Measurements from ENCODE around the gene MAGEB1.

Gene MAGEB1, protein sequence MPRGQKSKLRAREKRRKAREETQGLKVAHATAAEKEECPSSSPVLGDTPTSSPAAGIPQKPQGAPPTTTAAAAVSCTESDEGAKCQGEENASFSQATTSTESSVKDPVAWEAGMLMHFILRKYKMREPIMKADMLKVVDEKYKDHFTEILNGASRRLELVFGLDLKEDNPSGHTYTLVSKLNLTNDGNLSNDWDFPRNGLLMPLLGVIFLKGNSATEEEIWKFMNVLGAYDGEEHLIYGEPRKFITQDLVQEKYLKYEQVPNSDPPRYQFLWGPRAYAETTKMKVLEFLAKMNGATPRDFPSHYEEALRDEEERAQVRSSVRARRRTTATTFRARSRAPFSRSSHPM

DNA sequence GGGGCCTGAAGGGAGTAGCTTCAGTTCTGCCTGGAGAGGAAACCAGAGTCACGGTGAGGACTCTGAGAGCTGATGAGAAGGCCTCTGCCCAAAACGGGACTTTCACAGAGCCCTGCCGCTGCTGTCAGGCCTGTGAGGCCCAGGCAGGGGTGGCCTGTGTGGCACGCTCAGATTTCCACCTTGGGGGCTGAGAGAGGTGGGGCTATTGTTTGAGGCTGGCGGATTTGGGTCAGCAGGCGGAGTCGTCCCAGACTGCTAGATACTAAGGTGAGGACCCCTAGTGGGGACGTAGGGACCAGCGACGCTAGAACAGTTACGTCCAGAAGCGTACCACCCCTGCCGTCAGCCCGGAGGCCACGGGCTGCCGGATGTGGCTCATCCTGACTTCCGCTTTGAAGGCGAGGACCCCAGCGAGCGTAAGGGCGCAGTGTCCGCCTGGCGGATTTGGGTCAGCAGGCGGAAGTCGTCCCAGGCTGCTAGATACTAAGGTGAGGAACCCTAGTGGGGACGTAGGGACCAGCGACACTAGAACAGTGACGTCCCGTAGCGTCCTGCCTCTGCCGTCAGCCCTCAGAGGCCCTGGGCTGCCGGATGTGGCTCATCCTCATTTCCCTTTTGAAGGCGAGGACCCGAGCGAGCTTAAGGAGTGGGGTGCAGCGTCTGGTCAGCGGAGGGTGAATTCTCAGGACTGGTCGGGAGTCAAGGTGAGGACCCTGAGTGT lies at the start of gene MAGEB1:
Gene MAGEB1 (plus strand): TSS at position 378 of the 721 bp plus-strand sequence. CDS start 3,348 bp downstream, outside the sequence.
- no peak for DNase-seq (ENCODE audit: low read depth)

DNA sequence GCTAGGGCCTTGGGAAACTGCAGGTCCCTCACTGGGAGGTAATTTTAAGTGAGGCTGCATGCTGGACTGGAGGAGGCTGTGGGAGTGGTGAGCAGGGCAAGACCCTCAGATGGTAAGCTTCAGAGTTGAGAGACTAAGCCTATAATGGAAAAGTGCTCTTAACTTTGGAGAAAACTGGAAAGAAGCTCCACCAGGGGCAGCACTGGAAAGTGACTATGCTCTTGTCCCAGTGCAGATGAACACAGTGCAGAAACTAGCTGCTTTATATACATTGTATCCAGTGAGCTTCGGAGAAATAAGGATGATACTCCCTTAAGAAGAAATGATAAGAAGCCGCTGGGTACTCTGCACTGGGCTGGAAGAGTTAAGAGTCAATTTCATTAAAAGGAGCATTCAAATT lies 34.8 kb upstream of the MAGEB1 start:
- DNase-seq (ENCODE audit: low read depth): no peak

DNA sequence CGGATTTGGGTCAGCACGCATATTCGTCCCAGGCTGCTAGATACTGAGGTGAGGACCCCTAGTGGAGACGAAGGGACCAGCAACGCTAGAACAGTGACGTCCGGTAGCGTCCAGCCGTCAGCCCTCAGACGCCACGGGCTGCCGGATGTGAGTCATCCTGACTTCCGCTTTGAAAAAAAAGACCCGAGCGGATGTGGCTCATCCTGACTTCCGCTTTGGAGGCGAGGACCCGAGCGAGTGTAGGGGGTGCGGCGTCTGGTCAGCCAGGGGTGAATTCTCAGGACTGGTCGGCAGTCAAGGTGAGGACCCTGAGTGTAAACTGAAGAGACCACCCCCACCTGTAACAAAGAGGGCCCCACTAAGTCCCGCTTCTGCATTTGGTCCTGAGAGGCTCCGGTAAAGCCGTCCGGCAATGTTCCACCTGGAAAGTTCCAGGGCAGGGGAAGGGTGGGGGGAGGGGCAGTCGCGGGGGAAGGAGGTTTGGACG lies 31.5 kb upstream of the MAGEB1 start, which contains the start of gene MAGEB2:
Gene MAGEB2 (plus strand): TSS at position 207 of the 487 bp plus-strand sequence. CDS start 3,018 bp downstream, outside the sequence.
- no peak for DNase-seq (ENCODE audit: low read depth)

DNA sequence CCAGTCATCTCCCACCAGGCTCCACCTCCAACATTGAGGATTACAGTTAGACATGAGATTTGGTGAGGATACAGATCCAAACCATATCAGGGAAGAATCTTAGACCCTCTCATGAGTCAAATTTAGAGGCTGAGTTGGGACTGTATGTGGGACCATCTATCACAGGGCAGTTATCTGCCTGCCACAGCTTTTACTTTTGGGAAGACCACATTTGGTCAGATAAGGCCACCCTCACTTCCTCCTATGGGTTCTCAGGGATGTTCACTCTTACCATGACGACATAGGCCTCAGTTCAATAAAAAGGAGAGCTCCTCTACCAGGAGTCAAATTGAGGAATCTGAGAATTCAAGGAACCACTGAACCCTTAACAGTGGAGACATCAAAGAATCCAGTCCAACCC lies 29.5 kb upstream of the MAGEB1 start:
- no peak for DNase-seq (ENCODE audit: low read depth)

DNA sequence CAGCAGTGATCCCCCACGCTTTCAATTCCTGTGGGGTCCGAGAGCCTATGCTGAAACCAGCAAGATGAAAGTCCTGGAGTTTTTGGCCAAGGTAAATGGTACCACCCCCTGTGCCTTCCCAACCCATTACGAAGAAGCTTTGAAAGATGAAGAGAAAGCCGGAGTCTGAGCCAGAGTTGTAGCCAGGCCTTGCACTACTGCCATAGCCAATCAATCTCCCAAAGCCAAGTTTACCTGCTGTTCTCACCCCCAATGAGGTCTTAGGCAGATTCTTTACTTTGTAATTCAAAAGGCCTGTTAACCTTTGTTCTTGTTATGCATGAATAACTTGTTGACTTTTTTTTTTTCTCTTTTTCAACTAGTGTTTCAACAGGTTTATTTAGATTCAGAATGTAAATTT lies 27.6 kb upstream of the MAGEB1 start:
- DNase-seq (ENCODE audit: low read depth): no peak

DNA sequence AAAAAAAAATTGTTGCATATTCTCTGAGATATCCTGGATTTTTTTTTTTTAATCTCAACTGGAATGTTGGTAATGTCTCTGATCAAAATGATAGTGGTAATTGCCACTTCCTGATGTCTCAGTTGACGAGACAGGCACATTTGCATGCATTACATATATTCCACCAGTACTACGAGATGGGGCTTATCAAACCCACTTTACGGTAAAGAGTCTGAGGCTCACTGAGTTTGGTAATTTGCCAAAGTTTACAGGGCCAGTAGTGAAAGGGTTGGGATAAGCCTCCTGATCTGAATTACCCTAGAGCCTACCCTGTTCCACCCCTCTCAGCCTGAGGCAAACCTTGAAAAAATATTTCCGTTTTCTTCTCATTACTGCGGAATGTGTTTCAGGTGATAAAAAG lies 26.3 kb upstream of the MAGEB1 start:
- no peak for DNase-seq (ENCODE audit: low read depth)

DNA sequence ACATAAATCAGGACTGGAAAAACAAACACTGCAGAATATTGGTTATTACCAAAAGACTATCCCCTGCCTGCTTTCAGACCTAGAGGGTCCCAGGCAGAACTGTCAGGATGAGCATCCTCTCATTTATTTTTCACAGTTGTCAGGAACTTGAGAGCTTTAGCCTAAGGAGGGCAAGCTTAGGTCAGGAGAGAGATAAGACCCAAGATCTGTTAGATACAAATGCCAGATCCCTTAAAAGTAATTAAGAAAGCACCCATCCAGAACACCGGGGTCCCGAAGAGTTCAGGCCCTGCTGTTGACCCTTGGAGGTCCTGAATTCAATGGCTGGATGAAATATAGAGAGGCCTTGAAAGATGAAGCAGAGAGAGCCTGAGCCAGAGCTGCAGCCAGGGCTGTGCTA lies 22.4 kb upstream of the MAGEB1 start:
- no peak for DNase-seq (ENCODE audit: low read depth)

DNA sequence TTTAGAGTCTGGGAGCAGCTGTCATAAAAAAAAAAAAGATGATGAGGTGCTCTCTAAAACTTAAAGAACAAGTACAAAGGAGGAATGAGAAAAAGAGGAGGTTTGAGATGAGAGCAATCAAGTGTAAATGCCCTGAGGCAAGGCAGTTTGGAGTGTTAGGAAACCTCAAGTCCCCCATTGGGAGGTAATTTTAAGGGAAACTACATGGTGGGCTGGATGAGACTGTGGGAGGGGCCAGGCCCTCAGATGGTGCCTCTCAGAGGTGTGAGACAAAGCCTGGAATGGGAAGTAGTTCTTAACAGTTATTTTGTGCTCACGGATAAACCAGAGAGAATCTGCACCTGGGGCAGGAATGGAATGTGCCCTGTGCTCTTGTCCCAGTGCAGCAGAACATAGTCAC lies 18.4 kb upstream of the MAGEB1 start:
- no peak for DNase-seq (ENCODE audit: low read depth)

DNA sequence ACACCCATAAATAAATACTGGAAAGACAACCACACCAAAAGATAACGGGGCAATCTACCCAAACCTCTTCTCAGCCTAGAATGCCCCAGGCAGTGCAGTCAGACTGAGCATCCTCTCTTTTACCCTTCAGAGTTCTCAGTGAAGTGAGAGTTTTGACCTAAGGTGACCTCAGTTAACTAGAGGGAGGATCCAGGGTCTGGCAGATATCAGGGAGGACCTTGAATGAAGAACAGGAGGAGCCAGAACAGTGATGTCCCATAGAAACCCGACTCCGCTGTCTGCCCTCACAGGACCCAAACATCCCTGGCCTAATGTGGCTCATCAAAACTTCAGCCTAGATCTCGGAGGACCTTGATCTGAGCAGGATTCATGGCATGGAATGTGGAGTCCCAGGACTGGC lies 16.6 kb upstream of the MAGEB1 start, which contains the start of gene MAGEB3:
Gene MAGEB3 (plus strand): TSS at position 263 of the 400 bp plus-strand sequence. CDS start 5,268 bp downstream, outside the sequence.
- DNase-seq (ENCODE audit: low read depth): no peak

DNA sequence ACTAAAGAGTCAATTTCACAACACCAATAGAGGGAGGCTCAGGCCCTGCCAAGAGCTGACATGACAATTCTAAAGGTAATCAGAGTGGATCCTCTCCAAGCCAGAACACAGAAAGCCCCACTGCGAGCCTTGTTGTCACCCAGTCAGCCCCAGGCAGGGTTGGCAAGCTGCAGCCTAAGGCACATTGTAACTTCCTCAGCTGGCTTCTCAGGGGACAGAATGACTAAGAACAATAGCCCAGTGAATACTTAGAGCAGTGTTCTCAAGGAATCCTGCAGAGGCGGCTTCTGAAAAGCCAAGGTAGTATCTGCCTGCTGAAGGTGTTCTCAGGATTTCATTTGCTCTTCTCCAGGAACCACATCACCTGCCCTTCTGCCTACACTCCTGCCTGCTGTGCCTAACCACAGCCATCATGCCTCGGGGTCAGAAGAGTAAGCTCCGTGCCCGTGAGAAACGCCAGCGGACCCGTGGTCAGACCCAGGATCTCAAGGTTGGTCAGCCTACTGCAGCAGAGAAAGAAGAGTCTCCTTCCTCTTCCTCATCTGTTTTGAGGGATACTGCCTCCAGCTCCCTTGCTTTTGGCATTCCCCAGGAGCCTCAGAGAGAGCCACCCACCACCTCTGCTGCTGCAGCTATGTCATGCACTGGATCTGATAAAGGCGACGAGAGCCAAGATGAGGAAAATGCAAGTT lies 5.1 kb upstream of the MAGEB1 start, which contains the start of gene MAGEB4:
Gene MAGEB4 (plus strand): TSS at position 277 of the 692 bp plus-strand sequence. CDS start 136 bp downstream, at position 413.
- DNase-seq (ENCODE audit: low read depth): no peak

DNA sequence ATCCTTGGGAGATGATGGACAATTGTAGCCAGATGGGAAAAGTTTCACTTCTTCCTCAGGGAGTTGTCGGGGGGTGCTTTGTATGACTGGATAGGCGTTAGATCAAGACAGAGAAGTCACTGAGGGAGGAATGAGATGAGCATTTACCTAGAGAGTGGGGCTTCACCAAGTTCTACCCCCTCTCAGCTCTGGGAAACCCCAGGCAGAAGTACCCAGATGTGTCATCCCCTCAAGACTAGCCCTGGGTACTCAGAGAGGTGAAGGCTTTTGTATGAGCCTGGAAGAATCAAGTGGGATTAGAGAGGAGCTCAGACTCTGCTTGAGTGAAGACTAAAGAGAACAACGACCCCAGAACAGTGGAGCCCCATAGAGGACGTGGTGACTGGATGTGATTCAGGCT lies 1.9 kb downstream of the MAGEB1 start:
- DNase-seq (ENCODE audit: low read depth): no peak

DNA sequence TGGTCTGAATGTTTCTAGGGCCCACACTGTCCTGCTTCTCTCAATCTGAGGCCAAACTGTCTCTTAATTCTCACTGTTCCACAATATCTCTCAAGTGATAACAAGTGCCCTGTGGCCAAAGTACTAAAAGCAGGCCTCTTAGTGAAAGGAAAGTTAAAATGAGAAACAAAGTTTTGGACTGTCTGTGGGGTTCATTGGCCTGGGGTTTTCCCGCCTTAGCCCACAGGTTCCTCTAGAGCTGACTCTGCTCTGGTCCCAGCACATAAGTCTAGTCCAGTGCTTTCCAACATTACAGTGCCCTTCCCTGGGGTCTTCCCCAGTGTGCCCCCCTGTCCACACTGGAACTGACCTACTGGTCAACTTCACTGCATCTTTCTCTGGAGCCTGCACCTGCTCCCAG lies 6.3 kb downstream of the MAGEB1 start:
- DNase-seq (ENCODE audit: low read depth): no peak

DNA sequence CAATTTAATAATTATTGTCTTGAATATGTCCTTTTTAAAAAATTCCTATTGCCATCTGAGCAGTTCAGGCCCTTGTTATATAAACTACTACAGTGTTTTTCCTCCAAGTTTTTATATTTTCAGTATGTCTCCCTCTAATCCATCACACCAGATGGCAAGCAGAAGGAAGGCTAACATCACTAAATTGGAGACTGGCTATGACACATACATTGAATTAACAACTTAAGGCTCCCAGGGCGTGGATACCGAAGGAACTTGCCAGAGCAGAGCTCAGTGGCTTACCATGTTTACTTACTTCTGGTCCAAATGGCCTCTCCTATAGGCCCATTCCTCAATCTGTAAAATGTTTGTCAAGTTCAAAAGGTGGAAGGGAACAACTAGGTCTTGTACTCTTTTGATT lies 13.0 kb downstream of the MAGEB1 start:
- no peak for DNase-seq (ENCODE audit: low read depth)

DNA sequence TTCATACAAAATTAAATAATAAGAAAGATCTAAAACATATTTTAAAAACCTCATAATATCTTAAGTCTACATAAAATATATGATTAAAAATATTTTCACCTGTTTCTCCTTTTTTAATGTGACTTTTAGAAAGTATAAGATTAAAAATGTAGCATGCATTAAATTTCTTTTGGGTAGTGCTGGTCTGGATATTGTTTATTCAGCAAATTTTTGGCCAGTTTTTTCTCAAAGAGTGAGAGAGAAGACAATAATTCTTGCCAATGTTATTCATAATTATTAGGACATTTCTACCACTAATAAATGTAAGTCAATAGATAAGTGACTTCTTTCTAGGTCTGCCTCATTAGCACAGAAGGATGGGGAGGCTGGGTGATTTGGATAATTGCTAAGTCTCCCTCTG lies 14.1 kb downstream of the MAGEB1 start:
- no peak for DNase-seq (ENCODE audit: low read depth)

DNA sequence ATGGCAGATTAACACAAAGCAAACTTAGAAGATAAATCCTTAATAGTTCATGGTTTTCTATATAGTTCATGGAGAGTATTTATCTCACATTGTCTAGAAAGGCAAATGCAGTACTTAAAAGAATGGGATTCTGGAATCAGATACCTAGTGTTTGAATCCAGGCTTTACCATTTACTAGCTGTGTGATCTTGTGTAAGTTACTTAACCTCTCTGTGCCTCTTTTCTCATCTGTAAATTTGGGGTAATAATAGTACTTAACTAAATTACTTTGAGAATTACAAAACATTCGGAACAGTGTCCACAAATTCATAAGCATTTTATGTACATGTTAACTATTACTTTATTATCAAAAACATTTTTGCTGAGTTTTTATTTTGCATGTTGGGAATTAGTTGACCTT lies 15.8 kb downstream of the MAGEB1 start:
- no peak for DNase-seq (ENCODE audit: low read depth)

DNA sequence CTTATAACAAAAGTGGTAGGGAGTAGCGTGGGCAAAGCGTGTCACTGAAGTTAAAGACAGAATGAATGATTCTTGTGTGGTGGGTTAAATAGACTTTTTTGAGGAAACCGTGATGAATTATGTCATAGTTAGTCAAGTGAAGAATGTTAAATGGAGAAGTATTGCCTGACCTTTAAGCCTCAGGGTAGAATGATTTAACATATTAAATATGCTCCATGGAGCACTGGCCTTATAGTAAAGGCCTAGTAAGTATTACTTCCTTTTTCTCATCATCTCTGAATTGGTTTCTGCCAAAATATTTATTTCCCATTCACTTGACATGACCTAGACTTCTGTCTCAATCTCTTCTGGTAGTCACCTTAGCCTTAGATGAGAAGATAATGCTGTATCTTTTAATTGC lies 23.7 kb downstream of the MAGEB1 start:
- DNase-seq (ENCODE audit: low read depth): no peak

DNA sequence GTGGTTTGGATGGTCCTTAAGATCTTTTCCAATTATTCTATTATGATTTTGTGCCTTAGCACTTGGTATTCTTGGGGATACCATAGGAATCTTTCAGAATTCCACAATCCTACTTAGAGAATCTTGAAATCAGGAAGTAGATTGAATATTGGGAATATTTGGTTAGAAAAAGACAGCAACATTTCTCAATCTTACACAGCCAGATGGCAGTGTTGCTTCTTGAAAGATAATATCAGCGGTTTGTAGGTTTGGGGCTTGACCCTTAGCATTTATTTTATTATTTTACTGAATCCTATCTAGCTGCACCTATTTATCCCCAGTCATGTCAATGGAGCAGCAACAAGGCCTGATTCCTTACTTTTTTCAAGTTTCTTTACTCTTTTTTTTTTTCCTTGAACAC lies 28.6 kb downstream of the MAGEB1 start:
- no peak for DNase-seq (ENCODE audit: low read depth)

DNA sequence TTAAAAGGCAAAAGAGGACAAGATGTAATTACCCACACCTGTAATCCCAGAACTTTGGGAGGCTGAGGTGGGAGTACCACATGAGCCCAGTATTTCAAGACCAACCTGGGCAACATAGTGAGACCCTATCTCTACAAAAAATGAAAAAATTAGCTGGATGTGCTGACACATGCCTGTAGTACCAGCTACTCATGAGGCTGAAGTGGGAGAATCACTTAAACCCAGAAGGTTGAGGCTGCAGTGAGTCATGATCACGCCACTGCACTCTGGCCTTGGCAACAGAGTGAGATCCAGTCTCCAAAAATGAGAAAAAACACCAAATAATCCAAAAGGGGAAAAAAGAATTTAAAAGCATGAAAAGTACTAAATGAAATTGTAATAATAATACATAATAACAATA lies 31.4 kb downstream of the MAGEB1 start:
- no peak for DNase-seq (ENCODE audit: low read depth)

DNA sequence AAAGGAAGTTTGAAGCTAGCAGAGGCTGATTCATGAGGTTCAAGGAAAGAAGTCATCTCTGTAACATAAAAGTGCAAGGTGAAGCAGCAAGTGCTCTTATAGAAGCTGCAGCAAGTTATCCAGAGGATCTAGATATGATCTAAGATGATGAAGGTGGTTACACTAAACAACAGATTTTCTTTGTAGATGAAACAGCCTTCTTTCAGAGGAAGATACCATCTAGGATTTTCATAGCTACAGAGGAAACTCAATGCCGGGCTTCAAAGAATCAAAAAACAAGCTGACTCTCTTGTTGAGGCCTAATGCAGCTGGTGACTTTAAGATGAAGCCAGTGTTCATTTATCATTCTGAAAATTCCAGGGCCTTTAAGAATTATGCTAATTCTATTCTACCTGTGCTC lies 33.5 kb downstream of the MAGEB1 start:
- no peak for DNase-seq (ENCODE audit: low read depth)

DNA sequence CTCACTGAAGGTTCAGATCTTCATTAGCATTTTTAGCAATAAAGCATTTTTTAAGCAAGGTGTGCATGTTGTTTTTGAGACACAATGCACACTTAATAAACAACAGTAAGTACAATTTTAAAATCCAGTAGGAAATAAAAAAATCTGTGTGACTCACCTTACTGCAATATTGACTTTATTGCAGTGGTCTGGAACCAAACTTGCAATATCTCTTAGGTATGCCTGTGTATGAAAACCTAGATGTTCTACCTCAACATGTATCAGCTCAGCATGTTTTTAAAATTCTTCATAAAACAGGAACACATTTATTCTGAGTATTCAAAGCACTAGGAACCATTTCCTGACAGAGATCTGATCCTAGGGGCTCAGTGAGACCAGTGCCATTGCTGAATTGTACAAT lies 35.6 kb downstream of the MAGEB1 start:
- DNase-seq (ENCODE audit: low read depth): no peak

DNA sequence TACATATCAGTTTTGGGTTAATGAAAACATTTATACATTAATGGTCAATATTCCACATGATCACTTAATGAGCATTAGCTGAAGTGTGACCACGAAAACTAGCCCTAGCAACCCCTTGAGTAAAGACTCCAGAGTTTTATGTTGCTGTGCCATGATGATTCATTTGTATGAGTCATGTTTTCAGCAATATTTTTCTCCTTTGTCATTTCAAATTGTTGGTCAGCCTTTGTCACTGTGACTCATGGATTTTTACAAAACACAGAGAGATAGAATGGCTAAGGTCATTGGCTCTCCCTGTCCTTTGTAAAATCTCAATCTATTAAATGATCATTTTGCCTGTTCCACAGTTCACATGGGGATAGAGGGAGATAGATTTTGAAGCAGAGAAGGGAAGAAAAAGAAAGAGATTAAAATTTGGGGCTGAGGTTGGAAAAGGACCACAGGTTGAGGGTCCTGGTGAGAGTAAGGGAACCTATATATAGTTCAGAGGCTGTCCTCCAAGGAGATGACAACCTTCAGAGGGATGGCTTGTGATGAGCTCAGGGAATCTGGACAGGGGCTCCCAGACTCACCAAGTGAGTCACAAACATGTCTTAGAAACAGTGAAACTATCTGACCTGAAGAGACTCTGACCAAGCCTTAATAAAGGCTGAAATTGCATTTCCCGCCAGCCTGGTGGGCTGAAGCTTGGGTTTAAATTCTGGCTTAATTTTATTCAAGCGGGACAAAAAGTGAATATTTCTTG lies 36.7 kb downstream of the MAGEB1 start:
- no peak for DNase-seq (ENCODE audit: low read depth)
